Activated CD8-positive, alpha-beta memory T cell treated with anti-CD3 and anti-CD28 coated beads for 48 hours (primary cell): ENCODE measurements around the gene ADCYAP1.

Experiments
- DNase-seq, 3 experiments: peaks; one replicate each; pipeline ENCODE4 v3.0.0-alpha.2; 2020; ENCODE audit warnings: low read depth in 2 of 3, low spot score in 2 of 3

ADCYAP1 gene

GRCh38 chr18:959854-960253 is 55.2 kb downstream of the ADCYAP1 start:
- no peak for DNase-seq
